Progenitor cell of endocrine pancreas (in vitro differentiated cells): ENCODE results near the gene GPR37. TPM values are rescaled to one million over a fixed set of nuclear protein-coding genes. Genes with fewer than 3 reads are reported as not detected.

Source experiments
- DNase-seq: peaks from one replicate; pipeline ENCODE4 v3.0.0; 2021; ENCODE audit warnings: low spot score; ENCODE audit not compliant: unreplicated experiment
- H3K27ac Mint-ChIP-seq: 2 replicates; pipeline ENCODE4 v1.8.0; 2021; ENCODE audit warnings: mild to moderate bottlenecking, moderate library complexity, mixed read lengths
- H3K27me3 Mint-ChIP-seq: 2 replicates; pipeline ENCODE4 v1.8.0; 2021; ENCODE audit warnings: mixed read lengths
- H3K36me3 Mint-ChIP-seq: 2 replicates; pipeline ENCODE4 v1.8.0; 2022; ENCODE audit warnings: mixed read lengths; ENCODE audit not compliant: insufficient read depth
- H3K4me1 Mint-ChIP-seq: 2 replicates; pipeline ENCODE4 v1.8.0; 2021; ENCODE audit warnings: low read depth, mixed read lengths
- H3K4me3 Mint-ChIP-seq: 2 replicates; pipeline ENCODE4 v1.8.0; 2021; ENCODE audit warnings: low read depth, mild to moderate bottlenecking, moderate library complexity, mixed read lengths
- H3K9me3 Mint-ChIP-seq: 2 replicates; pipeline ENCODE4 v1.8.0; 2021; ENCODE audit warnings: low read depth, mixed read lengths
- CTCF ChIP-seq: fragments of 200-600 bp; sonication (generic); IDR thresholded peaks from one replicate; pipeline ENCODE4 v1.5.0; 2021; ENCODE audit warnings: antibody characterized with exemption, mild to moderate bottlenecking; ENCODE audit not compliant: unreplicated experiment
- total RNA-seq: library from RNA; stranded (reverse); gene quantifications from 2 replicates; pipeline ENCODE4 v1.2.1, GENCODE V29; 2021

Gene GPR37
- total RNA-seq, 1 donor from 2014 or later, result 6.6 TPM

DNA sequence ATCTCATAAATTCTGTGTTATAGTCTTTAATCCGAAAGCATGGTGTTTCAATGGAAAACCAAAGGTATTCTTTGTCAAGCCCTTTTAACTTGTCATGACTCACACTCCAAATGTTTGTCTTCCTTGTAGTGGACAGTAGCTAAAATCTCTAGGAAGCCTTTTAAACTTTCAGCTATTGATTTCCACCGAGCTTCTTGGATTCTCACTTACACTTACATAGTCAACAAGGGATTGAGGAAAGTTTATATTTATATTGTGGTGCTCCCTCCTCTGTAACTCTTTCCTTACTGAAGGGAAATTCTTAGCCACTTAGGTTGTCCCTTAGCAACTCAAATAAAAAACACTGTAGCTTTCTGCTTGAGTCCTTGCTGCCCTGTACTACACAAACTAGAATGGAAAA lies 31.2 kb upstream of the GPR37 start:
- Mint-ChIP-seq H3K9me3 (peaks cover 3% of the 10 kb centered on the region), H3K27me3 (no peaks in the 10 kb centered on the region)

DNA sequence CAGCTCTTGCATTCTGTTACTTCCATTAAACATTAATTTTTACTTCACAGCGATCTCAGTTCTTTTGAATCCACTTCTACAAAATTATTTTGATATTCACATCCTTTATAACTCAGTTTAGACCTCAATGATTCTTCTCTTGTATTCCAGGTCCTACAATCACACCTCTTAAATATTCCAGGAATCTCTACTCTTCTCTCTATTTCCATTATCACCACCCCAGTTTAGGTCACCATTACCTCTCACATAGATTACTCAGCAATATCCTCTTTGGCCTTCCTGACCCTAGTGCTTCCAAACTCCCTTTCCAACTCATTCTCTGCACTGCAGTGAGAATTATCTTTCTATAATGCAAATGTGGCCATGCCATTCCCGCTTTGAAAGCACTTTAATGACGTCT lies 27.1 kb upstream of the GPR37 start:
- Mint-ChIP-seq H3K27me3 (peaks cover 8% of the 10 kb centered on the region), H3K4me3 (no peak overlapping the region), H3K36me3 (no peaks in the 10 kb centered on the region), H3K27ac (no peak overlapping the region), H3K4me1 (peaks cover 12% of the 10 kb centered on the region), H3K9me3 (peaks cover 3% of the 10 kb centered on the region)
- no peak for TF ChIP-seq CTCF
- DNase-seq, result no peak

More for the DNA sequence above, 31.2 kb upstream of the GPR37 start:
- Mint-ChIP-seq H3K4me1 (peaks cover 21% of the 10 kb centered on the region), H3K4me3 (no peak overlapping the region), H3K27ac (no peak overlapping the region), H3K36me3 (no peaks in the 10 kb centered on the region)
- TF ChIP-seq CTCF, result no peak
- DNase-seq, result no peak

- Mint-ChIP-seq H3K4me3 (no peak overlapping the region), H3K27ac (no peak overlapping the region), H3K36me3 (no peaks in the 10 kb centered on the region), H3K9me3 (peaks cover 3% of the 10 kb centered on the region), H3K27me3 (peaks cover 8% of the 10 kb centered on the region), H3K4me1 (peaks cover 7% of the 10 kb centered on the region)
- no peak for TF ChIP-seq CTCF
- DNase-seq, result no peak
Observed at GRCh38 chr7:124792002-124792401, 26.4 kb upstream of the GPR37 start.

- H3K4me3 Mint-ChIP-seq, result no peak overlapping the region
- no peak for DNase-seq
- no peak overlapping the region for H3K27ac Mint-ChIP-seq
- no peak for TF ChIP-seq CTCF
- H3K36me3 Mint-ChIP-seq, result no peaks in the 10 kb centered on the region
- H3K27me3 Mint-ChIP-seq, result peaks cover 8% of the 10 kb centered on the region
- H3K4me1 Mint-ChIP-seq, result peaks cover under 1% of the 10 kb centered on the region
- peaks cover 3% of the 10 kb centered on the region for H3K9me3 Mint-ChIP-seq
Observed at GRCh38 chr7:124791426-124791825, 25.8 kb upstream of the GPR37 start.

DNA sequence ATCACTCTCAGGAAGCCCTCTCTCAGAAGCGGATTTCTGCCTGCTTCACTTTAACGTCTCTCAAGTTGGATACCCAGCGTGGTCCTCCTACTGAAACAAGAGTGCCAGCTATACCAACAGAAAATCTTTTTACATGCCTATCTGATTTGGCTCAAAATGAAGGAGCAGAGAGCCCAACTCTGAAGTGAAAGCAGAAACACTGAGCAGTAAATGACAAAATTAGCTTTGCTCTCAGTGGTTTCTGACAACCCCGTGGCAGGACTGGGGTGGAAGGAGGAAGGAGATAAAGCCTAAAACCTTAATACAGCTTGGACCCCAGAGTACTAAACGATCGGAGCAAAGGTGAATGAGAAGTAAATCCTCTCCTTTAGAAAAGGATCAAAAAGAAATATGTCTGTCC lies 25.1 kb upstream of the GPR37 start:
- Mint-ChIP-seq H3K4me3 (no peak overlapping the region), H3K27me3 (peaks cover 8% of the 10 kb centered on the region), H3K9me3 (no peaks in the 10 kb centered on the region), H3K27ac (no peak overlapping the region), H3K4me1 (no peaks in the 10 kb centered on the region), H3K36me3 (no peaks in the 10 kb centered on the region)
- no peak for TF ChIP-seq CTCF
- DNase-seq, result no peak
